HG03066 (cell line): Measurements from ENCODE around the gene SNHG17.

Experiments
- ATAC-seq: cut with Tn5 transposase; IDR thresholded peaks from one replicate; pipeline ENCODE4 v1.9.1; 2021; ENCODE audit warnings: low read depth; ENCODE audit not compliant: unreplicated experiment

Gene SNHG17

GRCh38 chr20:38377039-38377685, 58.0 kb downstream of the SNHG17 start:
- no peak for ATAC-seq

GRCh38 chr20:38373898-38374297, 61.2 kb downstream of the SNHG17 start:
- no peak for ATAC-seq

- no peak for ATAC-seq
These were observed 61.8 kb downstream of the SNHG17 start for GRCh38 chr20:38373231-38373867.

GRCh38 chr20:38372806-38373205, 62.3 kb downstream of the SNHG17 start:
- no peak for ATAC-seq
